NCI-H226 (cell line): ENCODE results near the gene SOS1.
"Not testable (repeated sequence)": the region's sequence is repeated elsewhere in the genome, so short reads cannot be mapped to it uniquely, and the experiment has no call there.

Experiments used
- DNase-seq: peaks from one replicate; pipeline ENCODE4 v3.0.0-alpha.2; 2015

The SOS1 gene

GRCh38 chr2:38966006-38966405 lies 154.8 kb downstream of the SOS1 start:
- DNase-seq: no peak

GRCh38 chr2:38960609-38961320 lies 160.1 kb downstream of the SOS1 start:
- DNase-seq: no peak

- DNase-seq: no peak
Measured at GRCh38 chr2:38959938-38960608, 160.8 kb downstream of the SOS1 start.

- DNase-seq: no peak
Measured at GRCh38 chr2:38959466-38959865, 161.4 kb downstream of the SOS1 start.

GRCh38 chr2:38957972-38958371 lies 162.9 kb downstream of the SOS1 start:
- DNase-seq: no peak

GRCh38 chr2:38951766-38952165 lies 169.1 kb downstream of the SOS1 start:
- no peak for DNase-seq

- no peak for DNase-seq
Measured at GRCh38 chr2:38948995-38949394, 171.9 kb downstream of the SOS1 start.

- DNase-seq: no peak
Measured at GRCh38 chr2:38948387-38948882, 172.4 kb downstream of the SOS1 start.

GRCh38 chr2:38947241-38948239 lies 173.3 kb downstream of the SOS1 start:
- DNase-seq: peak; percentile 50

GRCh38 chr2:38945911-38946310 lies 174.9 kb downstream of the SOS1 start:
- no peak for DNase-seq

GRCh38 chr2:38945372-38945771 lies 175.5 kb downstream of the SOS1 start:
- no peak for DNase-seq

GRCh38 chr2:38943784-38944183 lies 177.1 kb downstream of the SOS1 start:
- no peak for DNase-seq

GRCh38 chr2:38940746-38941145 lies 180.1 kb downstream of the SOS1 start:
- DNase-seq: no peak

GRCh38 chr2:38937548-38937947 lies 183.3 kb downstream of the SOS1 start:
- no peak for DNase-seq

- not testable (repeated sequence) for DNase-seq
Measured at GRCh38 chr2:38936516-38936915, 184.3 kb downstream of the SOS1 start.

GRCh38 chr2:38935568-38936172 lies 185.2 kb downstream of the SOS1 start:
- DNase-seq: peak; percentile 75

GRCh38 chr2:38934742-38935141 lies 186.1 kb downstream of the SOS1 start:
- DNase-seq: no peak

GRCh38 chr2:38933653-38934052 lies 187.2 kb downstream of the SOS1 start:
- DNase-seq: no peak

GRCh38 chr2:38932586-38932985 lies 188.3 kb downstream of the SOS1 start:
- no peak for DNase-seq
